AG09309 (cell line): Measurements from ENCODE around the gene ELP1.

Source experiments
- DNase-seq: peaks from one replicate; pipeline ENCODE4 v3.0.0-alpha.2; 2010; ENCODE audit warnings: low read depth
- H3K4me3 ChIP-seq: 2 replicates; pipeline ENCODE4 v1.5.1; 2011; ENCODE audit warnings: mild to moderate bottlenecking, low read depth, low read length, moderate library complexity; ENCODE audit not compliant: control insufficient read depth
- CTCF ChIP-seq: IDR thresholded peaks from 2 replicates; pipeline ENCODE4 v1.5.1; 2011; ENCODE audit warnings: mild to moderate bottlenecking, low read depth, low read length, inconsistent platforms; ENCODE audit not compliant: insufficient read depth, control insufficient read depth; ENCODE audit errors: missing control alignments

The ELP1 gene

DNA sequence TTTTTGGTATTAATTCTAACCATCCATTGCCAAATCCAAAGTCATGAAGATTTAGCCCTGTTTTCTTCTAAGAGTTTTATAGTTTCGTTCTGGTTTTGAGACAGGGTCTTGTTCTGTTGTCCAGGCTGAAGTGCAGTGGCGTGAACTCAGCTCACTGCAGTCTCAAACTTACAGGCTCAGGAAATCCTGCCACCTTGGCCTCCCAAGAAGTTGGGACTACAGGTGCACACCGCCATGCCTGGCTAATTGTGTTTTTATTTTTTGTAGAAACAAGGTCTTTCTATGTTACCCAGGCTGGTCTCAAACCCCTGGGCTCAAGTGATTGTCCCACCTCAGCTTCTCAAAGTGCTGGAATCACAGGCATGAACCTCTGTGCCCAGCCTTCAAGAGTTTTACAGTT is 50.8 kb downstream of the ELP1 start:
- TF ChIP-seq CTCF: no peak
- no peak overlapping the region for H3K4me3 ChIP-seq
- no peak for DNase-seq

DNA sequence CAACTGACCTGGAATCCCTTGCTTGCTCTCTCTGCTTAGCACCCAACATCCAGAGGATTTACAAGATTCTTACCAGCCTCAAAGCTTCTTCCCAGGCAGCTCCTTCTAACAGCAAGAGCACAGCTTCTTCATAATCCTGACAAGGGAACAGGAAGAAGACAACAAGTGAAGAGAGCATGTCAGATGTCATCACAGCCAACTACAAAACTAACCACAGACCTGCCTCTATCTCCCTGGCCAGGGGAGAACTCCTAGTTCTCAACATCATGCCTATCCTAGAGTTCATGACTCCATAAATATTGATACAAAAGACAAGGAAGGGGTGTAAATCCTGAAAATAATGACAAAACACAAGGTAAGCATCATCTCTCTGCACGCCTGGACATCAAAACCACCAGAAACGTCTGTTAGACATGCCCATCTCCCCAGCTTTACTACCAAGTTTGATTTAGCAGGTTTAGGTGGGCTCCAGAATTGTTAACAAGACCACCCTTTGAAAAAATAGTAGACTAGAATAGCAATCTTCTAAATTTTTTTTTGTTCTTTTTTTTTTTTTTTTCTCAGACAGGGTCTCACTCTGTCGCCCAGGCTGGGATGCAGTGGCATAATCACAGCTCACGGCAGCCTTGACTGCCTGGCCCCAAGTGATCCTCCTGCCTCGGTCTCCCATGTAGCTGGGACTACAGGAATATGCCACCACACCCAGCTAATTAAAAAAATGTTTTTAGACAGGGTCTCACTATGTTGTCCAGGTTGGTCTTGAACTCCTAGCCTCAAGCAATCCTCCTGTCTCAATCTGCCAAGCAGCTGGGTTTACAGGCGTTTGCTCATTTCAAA is 51.7 kb downstream of the ELP1 start:
- no peak for TF ChIP-seq CTCF
- no peak overlapping the region for H3K4me3 ChIP-seq
- no peak for DNase-seq

DNA sequence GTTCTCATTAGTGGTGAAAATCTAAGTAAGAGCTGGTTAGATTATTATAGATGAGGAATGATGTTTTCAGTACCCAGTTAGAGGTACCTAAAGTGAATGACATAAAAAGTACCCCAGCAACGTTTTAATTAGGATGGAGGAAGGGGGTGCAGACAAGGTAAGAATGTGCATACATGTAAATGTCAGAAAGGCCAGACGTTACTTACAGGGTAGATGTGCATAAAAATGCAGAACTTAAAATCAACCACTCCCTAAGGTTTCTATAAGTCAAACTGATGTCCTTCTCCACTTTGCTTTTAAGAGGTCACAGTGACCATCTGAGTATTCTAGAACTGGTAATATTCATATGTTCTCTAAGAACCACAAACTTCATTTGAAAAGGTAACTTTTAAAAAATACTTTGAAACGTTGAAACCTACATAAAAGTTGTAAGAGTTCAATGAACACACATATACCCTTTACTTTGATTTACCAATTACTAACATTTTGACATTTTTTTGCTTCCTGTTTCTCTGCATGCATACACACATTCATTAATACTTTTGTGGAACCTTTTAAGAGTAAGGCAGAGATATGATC is 53.1 kb downstream of the ELP1 start:
- no peak for DNase-seq
- H3K4me3 ChIP-seq: no peak overlapping the region
- no peak for TF ChIP-seq CTCF

DNA sequence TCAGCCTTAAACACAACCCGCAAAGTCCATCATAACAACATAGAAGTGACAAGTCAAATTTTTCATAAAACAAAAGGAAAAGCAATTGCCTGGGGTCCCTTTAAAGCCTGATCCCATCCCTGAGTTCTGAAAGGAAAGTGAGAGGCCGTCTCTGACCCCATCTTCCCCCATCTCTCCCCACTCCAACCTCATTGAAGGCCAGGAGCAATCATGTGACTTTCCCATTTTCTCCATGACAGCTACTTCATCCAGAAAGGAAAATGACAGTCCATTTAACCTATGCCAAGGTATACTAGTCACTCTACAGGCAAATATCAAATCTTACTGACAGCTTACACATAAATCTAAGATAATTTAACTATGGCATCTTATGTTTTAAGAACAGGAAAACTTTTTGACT is 56.4 kb downstream of the ELP1 start:
- H3K4me3 ChIP-seq: no peak overlapping the region
- DNase-seq: no peak

GRCh38 chr9:108876425-108876824 is 57.5 kb downstream of the ELP1 start:
- TF ChIP-seq CTCF: no peak
- DNase-seq: no peak
- H3K4me3 ChIP-seq: no peak overlapping the region

More for the DNA sequence above, 56.4 kb downstream of the ELP1 start:
- TF ChIP-seq CTCF: no peak

- no peak overlapping the region for H3K4me3 ChIP-seq
- no peak for DNase-seq
- no peak for TF ChIP-seq CTCF
Measured at GRCh38 chr9:108874058-108874788, 59.7 kb downstream of the ELP1 start.
